Esophagus muscularis mucosa (tissue), 4 donors: ENCODE data around the gene ZMIZ1. TPM values are rescaled to one million over a fixed set of nuclear protein-coding genes. Genes with fewer than 3 reads are reported as not detected.

Experiments used
- DNase-seq: peaks from one replicate; pipeline ENCODE4 v3.0.0-alpha.2; 2017; ENCODE audit errors: extremely low spot score
- H3K27ac ChIP-seq, 4 donors: fragments of 200-600 bp; sonication (generic); replicated peaks in 1 of 4; 1 replicate in 3 of 4; 2 replicates in 1 of 4; pipeline ENCODE4 v1.5.1; 2016 to 2019; ENCODE audit warnings: mild to moderate bottlenecking in 1 of 4
- H3K27me3 ChIP-seq, 4 donors: fragments of 200-600 bp; sonication (generic); one replicate each; pipeline versions ENCODE4 v1.5.1 to v1.6.0; 2016 to 2019
- H3K36me3 ChIP-seq, 4 donors: fragments of 200-600 bp; sonication (generic); one replicate each; pipeline ENCODE4 v1.5.1; 2016 to 2019
- H3K4me1 ChIP-seq, 4 donors: fragments of 200-600 bp; sonication (generic); one replicate each; pipeline ENCODE4 v1.5.1; 2016 to 2019
- H3K4me3 ChIP-seq, 4 donors: fragments of 200-600 bp; sonication (generic); 1 replicate in 2 of 4; 2 replicates in 2 of 4; pipeline ENCODE4 v1.5.1; 2016 to 2019; ENCODE audit warnings: mild to moderate bottlenecking in 4 of 4, moderate library complexity in 1 of 4
- H3K9me3 ChIP-seq, 4 donors: fragments of 200-600 bp; sonication (generic); 1 replicate in 3 of 4; 2 replicates in 1 of 4; pipeline ENCODE4 v1.5.1; 2016 to 2019
- CTCF ChIP-seq, 3 experiments: fragments of 200-600 bp in 2 of 3; fragments of 450-650 bp in 1 of 3; sonication (generic) in 2 of 3; IDR thresholded peaks; one replicate each; pipeline ENCODE4 v1.5.1; 2017 to 2019; ENCODE audit warnings: antibody characterized with exemption in 3 of 3, mild to moderate bottlenecking in 2 of 3, moderate library complexity in 1 of 3
- EP300 ChIP-seq: sonication (generic); formaldehyde crosslinking; IDR thresholded peaks from one replicate; pipeline ENCODE4 v1.6.1; 2017; ENCODE audit warnings: antibody characterized with exemption
- POLR2A ChIP-seq: fragments of 450-650 bp; IDR thresholded peaks from one replicate; pipeline ENCODE4 v1.6.1; 2017; ENCODE audit warnings: antibody characterized with exemption, moderate library complexity, mild to moderate bottlenecking, low read depth
- POLR2AphosphoS5 ChIP-seq, 2 donors: sonication (generic); formaldehyde crosslinking; IDR thresholded peaks; one replicate each; pipeline ENCODE4 v1.6.1; 2017; ENCODE audit warnings: antibody characterized with exemption in 2 of 2
- WGBS: methylation state at CpG from one replicate; pipeline ENCODE4 v1.1.5; 2018; 5-methylcytosine and 5-hydroxymethylcytosine counted together
- intact Hi-C: fragments of 100-400 bp; cut with DNase I; formaldehyde crosslinking; loops from one replicate; pipeline ENCODE4 v1.15.1; 2023
- total RNA-seq, 4 donors: library from RNA; depleted of rRNA; stranded (reverse); fragments of >200 nt; gene quantifications; one replicate each; pipeline versions ENCODE4 v1.1.0 to v1.2.1, GENCODE V29; 2016

The ZMIZ1 gene
- total RNA-seq, 4 donors from 2014 or later: 48.7 to 87.2 (median 66.0) TPM

GRCh38 chr10:79045566-79046175 lies 23.1 kb upstream of the ZMIZ1 start:
- TF ChIP-seq CTCF (IDR thresholded peaks at IDR 0.05) (no peak), EP300 (no peak), POLR2AphosphoS5 (IDR thresholded peaks at IDR 0.05) (no peak), POLR2A (no peak)
- Histone ChIP-seq H3K4me3 (no peak overlapping the region), H3K27me3 (no peaks in the 10 kb centered on the region), H3K27ac (no peak overlapping the region), H3K36me3 (no peaks in the 10 kb centered on the region), H3K4me1 (peaks cover 11 to 16% (median 14%) of the 10 kb centered on the region in 4 donors), H3K9me3 (no peaks in the 10 kb centered on the region)
- DNase-seq: no peak
- WGBS: 86% methylated on average over 8 of the region's 9 CpGs
- intact Hi-C loops: no loop called here

- H3K27ac ChIP-seq: no peak overlapping the region
- no peak overlapping the region for H3K4me3 ChIP-seq
- TF ChIP-seq EP300 (no peak), CTCF (IDR thresholded peaks at IDR 0.05) (no peak), POLR2AphosphoS5 (IDR thresholded peaks at IDR 0.05) (no peak), POLR2A (no peak)
- H3K9me3 ChIP-seq: no peaks in the 10 kb centered on the region
- H3K36me3 ChIP-seq: no peaks in the 10 kb centered on the region
- DNase-seq: no peak
- no peaks in the 10 kb centered on the region for H3K27me3 ChIP-seq
- intact Hi-C loops: no loop called here
- peaks cover 11 to 16% (median 14%) of the 10 kb centered on the region in 4 donors for H3K4me1 ChIP-seq
- WGBS: 96% methylated on average over 9 of the region's 9 CpGs
Measured at GRCh38 chr10:79046326-79046725, 22.4 kb upstream of the ZMIZ1 start.

- H3K27ac ChIP-seq: no peak overlapping the region
- H3K4me3 ChIP-seq: no peak overlapping the region
- H3K27me3 ChIP-seq: no peaks in the 10 kb centered on the region
- no peaks in the 10 kb centered on the region for H3K36me3 ChIP-seq
- H3K4me1 ChIP-seq: peaks cover 11 to 16% (median 14%) of the 10 kb centered on the region in 4 donors
- H3K9me3 ChIP-seq: no peaks in the 10 kb centered on the region
- no peak for TF ChIP-seq POLR2AphosphoS5 (IDR thresholded peaks at IDR 0.05)
- TF ChIP-seq EP300: no peak
- TF ChIP-seq POLR2A: no peak
- TF ChIP-seq CTCF (IDR thresholded peaks at IDR 0.05): no peak
- intact Hi-C loops: no loop called here
- no peak for DNase-seq
- WGBS: 85% methylated on average over 6 of the region's 6 CpGs
Measured at GRCh38 chr10:79046741-79047583, 21.8 kb upstream of the ZMIZ1 start.

GRCh38 chr10:79047584-79047874 lies 21.2 kb upstream of the ZMIZ1 start:
- TF ChIP-seq POLR2AphosphoS5 (IDR thresholded peaks at IDR 0.05) (no peak), POLR2A (no peak), CTCF (IDR thresholded peaks at IDR 0.05) (no peak), EP300 (no peak)
- DNase-seq: no peak
- no peaks in the 10 kb centered on the region for H3K36me3 ChIP-seq
- no peaks in the 10 kb centered on the region for H3K9me3 ChIP-seq
- 83% methylated on average over 4 of the region's 4 CpGs for WGBS
- peaks cover 11 to 16% (median 14%) of the 10 kb centered on the region in 4 donors for H3K4me1 ChIP-seq
- H3K4me3 ChIP-seq: no peak overlapping the region
- intact Hi-C loops: no loop called here
- no peak overlapping the region for H3K27ac ChIP-seq
- H3K27me3 ChIP-seq: no peaks in the 10 kb centered on the region
